A673 (cell line): ENCODE measurements around the gene CRHBP.

ENCODE experiments used
- EZH2 ChIP-seq: fragments of 200-600 bp; sonication (generic); IDR thresholded peaks from 2 replicates; pipeline ENCODE4 v1.6.1; 2017; ENCODE audit warnings: borderline replicate concordance, low read depth, mild to moderate bottlenecking, mixed read lengths, antibody characterized with exemption, low read length; ENCODE audit not compliant: poor library complexity, severe bottlenecking
- TF ChIP-seq, protein P1 (sequence below): fragments of 300-800, 200-600 bp; sonication (generic); conservative IDR thresholded peaks from 2 replicates; pipeline ENCODE4 v1.5.1; 2017; ENCODE audit warnings: low read depth, mild to moderate bottlenecking, antibody characterized with exemption, low read length, moderate library complexity, mixed read lengths

DNA sequence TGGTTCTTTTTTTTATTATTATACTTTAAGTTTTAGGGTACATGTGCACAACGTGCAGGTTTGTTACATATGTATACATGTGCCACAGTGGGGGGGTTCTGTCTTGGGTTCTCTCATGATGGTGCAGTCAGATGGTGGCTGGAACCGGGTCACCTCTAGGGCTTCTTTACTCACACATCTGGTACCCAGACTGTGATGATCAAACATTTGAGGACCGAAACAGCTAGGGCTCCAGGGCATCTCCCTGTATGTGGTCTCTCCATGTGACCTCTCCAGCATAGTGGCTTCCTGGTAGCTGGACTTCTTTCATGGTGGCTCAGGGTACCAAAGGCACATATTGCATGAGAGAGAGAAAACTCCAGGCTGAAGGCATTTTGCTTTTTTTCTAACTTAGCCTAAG lies 9.8 kb upstream of the CRHBP start:
- TF ChIP-seq, protein P1, sequence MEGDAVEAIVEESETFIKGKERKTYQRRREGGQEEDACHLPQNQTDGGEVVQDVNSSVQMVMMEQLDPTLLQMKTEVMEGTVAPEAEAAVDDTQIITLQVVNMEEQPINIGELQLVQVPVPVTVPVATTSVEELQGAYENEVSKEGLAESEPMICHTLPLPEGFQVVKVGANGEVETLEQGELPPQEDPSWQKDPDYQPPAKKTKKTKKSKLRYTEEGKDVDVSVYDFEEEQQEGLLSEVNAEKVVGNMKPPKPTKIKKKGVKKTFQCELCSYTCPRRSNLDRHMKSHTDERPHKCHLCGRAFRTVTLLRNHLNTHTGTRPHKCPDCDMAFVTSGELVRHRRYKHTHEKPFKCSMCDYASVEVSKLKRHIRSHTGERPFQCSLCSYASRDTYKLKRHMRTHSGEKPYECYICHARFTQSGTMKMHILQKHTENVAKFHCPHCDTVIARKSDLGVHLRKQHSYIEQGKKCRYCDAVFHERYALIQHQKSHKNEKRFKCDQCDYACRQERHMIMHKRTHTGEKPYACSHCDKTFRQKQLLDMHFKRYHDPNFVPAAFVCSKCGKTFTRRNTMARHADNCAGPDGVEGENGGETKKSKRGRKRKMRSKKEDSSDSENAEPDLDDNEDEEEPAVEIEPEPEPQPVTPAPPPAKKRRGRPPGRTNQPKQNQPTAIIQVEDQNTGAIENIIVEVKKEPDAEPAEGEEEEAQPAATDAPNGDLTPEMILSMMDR: no peak
- TF ChIP-seq EZH2: no peak
